ENCODE measurements around the gene XKR7. TPM values are rescaled to one million over a fixed set of nuclear protein-coding genes. Genes with fewer than 3 reads are reported as not detected.
"Not testable (repeated sequence)": the region's sequence is repeated elsewhere in the genome, so short reads cannot be mapped to it uniquely, and the experiment has no call there.

XKR7 gene
- total and polyA plus RNA-seq, 2 donors (not counting 1 experiment from before 2014, with no cell fraction given) = 0.05 to 0.12 TPM

- ATAC-seq (ENCODE audit: low read depth) (no peak), DNase-seq (no peak)
- H3K9ac ChIP-seq (ENCODE audit: low read length) = no peak overlapping the region
- TF ChIP-seq EZH2 (IDR thresholded peaks at IDR 0.05; ENCODE audit: borderline replicate concordance, insufficient read depth, low read depth, low read length, poor library complexity, severe bottlenecking) (no peak), CTCF (IDR thresholded peaks at IDR 0.05) (no peak)
- Mint-ChIP-seq H3K9me3 (ENCODE audit: insufficient read depth) (no peaks in the 10 kb centered on the region), H3K4me1 (peaks cover 9% of the 10 kb centered on the region), H3K4me3 (no peak overlapping the region), H3K27me3 (peaks cover 13% of the 10 kb centered on the region), H3K27ac (no peak overlapping the region)
- H3K27ac ChIP-seq (ENCODE audit: low read length in 2 of 2) = no peak overlapping the region
- no peaks in the 10 kb centered on the region for H4K20me1 ChIP-seq (ENCODE audit: control insufficient read depth, insufficient read depth, low read length, poor library complexity, severe bottlenecking)
- ChIA-PET CTCF (no interaction called here), POLR2A (interaction anchor here (0.7 kb wide), 1 partner anchor 16 kb away, joined by 3 read pairs; no protein-coding TSS in a partner anchor)
- H3K27me3 ChIP-seq (replicated peaks in 1 of 4; ENCODE audit: control extremely low read depth in 1 of 4, control insufficient read depth in 3 of 4, insufficient read depth in 4 of 4, low read length in 3 of 4) = peaks cover 0 to 8% (median 1%) of the 10 kb centered on the region in 4 experiments
- no peaks in the 10 kb centered on the region for H3K36me3 ChIP-seq (replicated peaks in 1 of 2; ENCODE audit: control extremely low read depth in 1 of 2, control insufficient read depth in 1 of 2, extremely low read depth in 1 of 2, insufficient read depth in 2 of 2, low read length in 1 of 2)
- H2AFZ ChIP-seq (ENCODE audit: insufficient read depth, low read depth, low read length, poor library complexity, severe bottlenecking) = no peak overlapping the region
- H3K4me2 ChIP-seq (replicated peaks; ENCODE audit: low read depth, low read length, poor library complexity, severe bottlenecking) = no peak overlapping the region
- intact Hi-C loops (cut with micrococcal nuclease) = no loop called here
- peaks cover 0 to 6% of the 10 kb centered on the region in 2 donors for H3K4me1 ChIP-seq (ENCODE audit: control insufficient read depth in 2 of 2, insufficient read depth in 2 of 2, low read length in 2 of 2)
- H3K4me3 ChIP-seq (ENCODE audit: control extremely low read depth in 1 of 5, extremely low read depth in 1 of 5, insufficient read depth in 1 of 5, low read depth in 2 of 5, low read length in 4 of 5) = no peak overlapping the region
- H3K79me2 ChIP-seq (ENCODE audit: control insufficient read depth, insufficient read depth, low read length) = no peaks in the 10 kb centered on the region
- no peaks in the 10 kb centered on the region for H3K9me3 ChIP-seq (ENCODE audit: control extremely low read depth in 1 of 3, control insufficient read depth in 2 of 3, insufficient read depth in 1 of 3, low read length in 2 of 3)
- WGBS (ENCODE audit: insufficient coverage) = 77% methylated on average over 3 of the region's 8 CpGs
Observed at GRCh38 chr20:31927627-31928159, 40.3 kb upstream of the XKR7 start.

GRCh38 chr20:31929631-31930030 is 38.3 kb upstream of the XKR7 start:
- intact Hi-C loops (cut with micrococcal nuclease); H3K27me3 Mint-ChIP-seq; H3K27ac Mint-ChIP-seq; H3K36me3 ChIP-seq (replicated peaks in 1 of 2; ENCODE audit: control extremely low read depth in 1 of 2, control insufficient read depth in 1 of 2, extremely low read depth in 1 of 2, insufficient read depth in 2 of 2, low read length in 1 of 2); ATAC-seq (ENCODE audit: low read depth); H3K9ac ChIP-seq (ENCODE audit: low read length); H4K20me1 ChIP-seq (ENCODE audit: control insufficient read depth, insufficient read depth, low read length, poor library complexity, severe bottlenecking); H3K9me3 ChIP-seq (ENCODE audit: control extremely low read depth in 1 of 3, control insufficient read depth in 2 of 3, insufficient read depth in 1 of 3, low read length in 2 of 3); H3K79me2 ChIP-seq (ENCODE audit: control insufficient read depth, insufficient read depth, low read length); H3K4me3 ChIP-seq (ENCODE audit: control extremely low read depth in 1 of 5, extremely low read depth in 1 of 5, insufficient read depth in 1 of 5, low read depth in 2 of 5, low read length in 4 of 5); H3K4me2 ChIP-seq (replicated peaks; ENCODE audit: low read depth, low read length, poor library complexity, severe bottlenecking); H3K27ac ChIP-seq (ENCODE audit: low read length in 2 of 2); H3K4me1 Mint-ChIP-seq; H2AFZ ChIP-seq (ENCODE audit: insufficient read depth, low read depth, low read length, poor library complexity, severe bottlenecking); H3K9me3 Mint-ChIP-seq (ENCODE audit: insufficient read depth); H3K4me1 ChIP-seq (ENCODE audit: control insufficient read depth in 2 of 2, insufficient read depth in 2 of 2, low read length in 2 of 2); DNase-seq; POLR2A ChIA-PET; H3K4me3 Mint-ChIP-seq; H3K27me3 ChIP-seq (replicated peaks in 1 of 4; ENCODE audit: control extremely low read depth in 1 of 4, control insufficient read depth in 3 of 4, insufficient read depth in 4 of 4, low read length in 3 of 4): not testable (repeated sequence)
- CTCF ChIA-PET = interaction anchor here (1.5 kb wide), 1 partner anchor 77 kb away, joined by 3 read pairs; no protein-coding TSS in a partner anchor
- WGBS (ENCODE audit: insufficient coverage) = 92% methylated on average over 2 of the region's 4 CpGs

Data from B cell (primary cell).